ENCODE data around the gene CYP26B1. TPM values are rescaled to one million over a fixed set of nuclear protein-coding genes. Genes with fewer than 3 reads are reported as not detected.

CYP26B1 gene
- total and polyA plus RNA-seq, 4 donors, result 1.4 to 12.9 (median 5.4) TPM

DNA sequence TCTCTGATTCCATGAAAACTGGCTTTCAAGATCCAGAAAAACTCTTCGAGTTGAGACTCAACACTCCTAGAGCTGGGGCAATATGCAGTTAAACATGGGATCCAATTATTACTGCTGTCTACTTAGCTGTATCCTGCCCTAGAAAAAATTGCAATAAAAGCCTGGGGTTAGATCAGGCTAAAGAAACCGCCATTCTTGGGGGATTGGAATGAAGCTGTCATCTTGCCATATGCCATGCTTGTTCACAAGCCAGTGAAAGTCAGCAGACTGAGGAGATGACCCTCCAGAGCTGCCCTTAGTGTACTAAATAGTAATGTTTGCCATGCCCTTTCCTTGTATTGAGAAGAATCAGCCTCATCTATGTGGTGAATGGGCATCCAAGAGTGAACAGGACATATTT, 30.9 kb upstream of the CYP26B1 start:
- intact Hi-C loops (cut with DNase I), result loop anchor here in 1 of 2 donors (10.0 kb wide), 1 partner anchor 396 kb away; no protein-coding TSS in a partner anchor
- Histone ChIP-seq H3K36me3 (ENCODE audit: control insufficient read depth in 1 of 2, insufficient read depth in 2 of 2, low read length in 1 of 2) (peaks cover 4 to 8% of the 10 kb centered on the region in 2 donors), H3K27ac (ENCODE audit: low read depth in 1 of 2, low read length in 2 of 2) (no peak overlapping the region), H3K4me1 (ENCODE audit: control insufficient read depth in 1 of 2, insufficient read depth in 2 of 2, low read length in 2 of 2) (no peaks in the 10 kb centered on the region), H3K9me3 (ENCODE audit: control insufficient read depth, low read length) (no peaks in the 10 kb centered on the region), H3K27me3 (ENCODE audit: control insufficient read depth in 1 of 2, insufficient read depth in 2 of 2, low read length in 1 of 2) (no peaks in the 10 kb centered on the region), H3K4me3 (ENCODE audit: low read length in 2 of 2) (no peak overlapping the region)
- ATAC-seq (ENCODE audit: low FRiP score), result no peak
- no peak for DNase-seq
- WGBS, 2 donors, result 95 to 99% methylated on average over 2 of the region's 2 CpGs

DNA sequence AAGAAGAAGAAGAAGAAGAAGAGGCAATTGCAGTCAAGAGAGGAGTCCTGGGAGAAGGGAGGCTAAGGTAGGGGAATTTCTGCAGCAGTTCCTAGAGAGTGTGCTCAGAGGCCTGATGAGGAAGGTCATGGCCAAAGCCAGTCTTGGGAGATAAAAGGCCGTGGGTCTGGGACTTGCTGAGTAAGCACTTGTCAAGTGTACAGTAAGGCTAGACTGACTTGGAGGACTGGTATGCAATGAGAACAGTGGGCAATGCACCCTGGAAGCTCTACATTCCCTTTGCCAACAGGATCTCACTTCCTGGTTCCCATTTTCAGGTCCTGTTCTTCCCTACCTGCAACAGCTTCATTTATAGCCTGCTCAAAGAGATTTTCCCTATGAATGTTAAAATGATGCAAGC, 28.6 kb upstream of the CYP26B1 start:
- ATAC-seq (ENCODE audit: low FRiP score) (no peak), DNase-seq (no peak)
- Histone ChIP-seq H3K27me3 (ENCODE audit: control insufficient read depth in 1 of 2, insufficient read depth in 2 of 2, low read length in 1 of 2) (no peaks in the 10 kb centered on the region), H3K36me3 (ENCODE audit: control insufficient read depth in 1 of 2, insufficient read depth in 2 of 2, low read length in 1 of 2) (peaks cover 4 to 8% of the 10 kb centered on the region in 2 donors), H3K4me3 (ENCODE audit: low read length in 2 of 2) (no peak overlapping the region), H3K9me3 (ENCODE audit: control insufficient read depth, low read length) (no peaks in the 10 kb centered on the region), H3K4me1 (ENCODE audit: control insufficient read depth in 1 of 2, insufficient read depth in 2 of 2, low read length in 2 of 2) (no peaks in the 10 kb centered on the region), H3K27ac (ENCODE audit: low read depth in 1 of 2, low read length in 2 of 2) (no peak overlapping the region)
- intact Hi-C loops (cut with DNase I), result loop anchor here in 1 of 2 donors (10.0 kb wide), 1 partner anchor 399 kb away; no protein-coding TSS in a partner anchor
- 69 to 73% methylated on average over 1 of the region's 1 CpG for WGBS, 2 donors

DNA sequence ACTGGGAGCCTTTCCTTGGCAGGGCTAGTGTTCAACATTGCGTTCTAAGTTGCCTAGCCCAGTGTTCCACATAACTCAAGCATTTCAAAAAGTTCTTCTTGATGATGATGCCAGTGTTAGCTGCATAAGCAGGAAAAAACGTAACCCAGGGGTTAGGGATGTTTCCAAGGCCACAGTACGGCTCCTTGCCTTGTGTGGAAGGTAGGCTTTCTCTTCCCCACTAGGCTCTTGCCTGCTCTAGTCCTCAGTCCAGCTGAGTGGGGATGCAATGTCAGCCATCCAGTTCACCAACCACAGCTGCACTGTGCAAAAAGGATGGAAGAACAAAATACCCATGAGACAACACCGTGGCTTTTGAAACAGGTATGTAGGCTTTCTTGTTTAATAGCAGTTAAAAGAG, 28.0 kb upstream of the CYP26B1 start:
- H3K36me3 ChIP-seq (ENCODE audit: control insufficient read depth in 1 of 2, insufficient read depth in 2 of 2, low read length in 1 of 2), result peaks cover 4 to 8% of the 10 kb centered on the region in 2 donors
- H3K27me3 ChIP-seq (ENCODE audit: control insufficient read depth in 1 of 2, insufficient read depth in 2 of 2, low read length in 1 of 2), result no peaks in the 10 kb centered on the region
- no peaks in the 10 kb centered on the region for H3K4me1 ChIP-seq (ENCODE audit: control insufficient read depth in 1 of 2, insufficient read depth in 2 of 2, low read length in 2 of 2)
- H3K9me3 ChIP-seq (ENCODE audit: control insufficient read depth, low read length), result no peaks in the 10 kb centered on the region
- WGBS, 2 donors, result 91 to 92% methylated on average over 4 of the region's 4 CpGs
- ATAC-seq (ENCODE audit: low FRiP score), result no peak
- intact Hi-C loops (cut with DNase I), result loop anchor here in 1 of 2 donors (10.0 kb wide), 1 partner anchor 399 kb away; no protein-coding TSS in a partner anchor
- H3K27ac ChIP-seq (ENCODE audit: low read depth in 1 of 2, low read length in 2 of 2), result no peak overlapping the region
- H3K4me3 ChIP-seq (ENCODE audit: low read length in 2 of 2), result no peak overlapping the region
- no peak for DNase-seq

DNA sequence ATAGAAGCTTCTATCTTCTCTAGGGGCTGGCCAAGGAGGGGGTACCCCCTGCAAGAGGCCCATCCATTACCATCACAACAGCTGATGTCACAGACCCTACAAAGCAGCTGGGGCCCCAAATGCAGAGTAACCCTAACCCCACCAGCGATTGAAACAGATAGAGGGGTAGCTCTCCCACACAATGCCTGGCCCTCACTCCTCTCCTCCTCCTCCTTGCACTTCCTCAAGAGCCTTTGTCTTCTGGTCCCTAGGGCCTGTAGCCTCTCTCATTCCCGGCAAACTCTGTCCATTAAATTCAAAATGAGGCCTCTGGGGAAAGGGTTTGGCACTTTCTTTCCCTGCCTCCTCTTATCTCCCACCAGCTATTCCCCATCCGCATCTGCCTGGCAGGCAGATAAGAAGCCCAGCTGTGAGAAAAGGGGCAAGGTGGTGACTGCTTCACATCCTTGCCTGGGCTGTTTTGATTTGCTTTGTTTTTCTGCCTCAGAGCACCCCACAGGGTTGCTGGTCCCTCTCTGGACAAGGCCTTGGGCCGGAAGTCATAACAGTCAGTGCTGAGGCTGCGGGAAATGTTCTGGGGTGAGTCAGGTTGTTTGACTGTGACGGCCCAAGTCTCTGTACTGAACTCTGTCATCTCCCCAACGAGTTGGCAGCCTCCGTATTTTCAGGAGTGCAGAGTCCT, 26.1 kb upstream of the CYP26B1 start:
- H3K4me1 ChIP-seq (ENCODE audit: control insufficient read depth in 1 of 2, insufficient read depth in 2 of 2, low read length in 2 of 2), result no peaks in the 10 kb centered on the region
- H3K27ac ChIP-seq (ENCODE audit: low read depth in 1 of 2, low read length in 2 of 2), result no peak overlapping the region
- H3K27me3 ChIP-seq (ENCODE audit: control insufficient read depth in 1 of 2, insufficient read depth in 2 of 2, low read length in 1 of 2), result no peaks in the 10 kb centered on the region
- WGBS, 2 donors, result 54 to 61% methylated on average over 8 of the region's 8 CpGs
- DNase-seq, result no peak
- no peak overlapping the region for H3K4me3 ChIP-seq (ENCODE audit: low read length in 2 of 2)
- peak; percentile 29 for ATAC-seq (ENCODE audit: low FRiP score)
- intact Hi-C loops (cut with DNase I), result loop anchor here in 1 of 2 donors (10.0 kb wide), 1 partner anchor 401 kb away; no protein-coding TSS in a partner anchor
- H3K9me3 ChIP-seq (ENCODE audit: control insufficient read depth, low read length), result no peaks in the 10 kb centered on the region
- H3K36me3 ChIP-seq (ENCODE audit: control insufficient read depth in 1 of 2, insufficient read depth in 2 of 2, low read length in 1 of 2), result peaks cover 4% of the 10 kb centered on the region in 2 donors

DNA sequence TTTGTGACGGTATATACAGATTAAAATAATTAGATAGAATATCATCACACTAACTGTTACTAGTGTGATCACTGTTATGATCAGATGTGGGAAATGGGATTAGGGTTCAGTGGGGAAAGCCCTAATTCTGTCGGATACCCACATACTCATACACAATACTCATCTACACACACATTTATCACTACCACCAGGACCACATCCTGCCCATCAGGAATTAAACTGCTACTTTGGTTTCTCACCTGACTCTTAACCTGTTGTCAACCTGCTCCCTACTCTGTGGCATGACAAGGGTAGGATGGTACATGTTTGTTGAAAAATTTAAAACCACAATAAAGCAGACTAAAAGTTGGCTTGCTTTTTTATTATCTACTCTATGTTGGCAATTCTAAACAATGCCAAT, 24.8 kb upstream of the CYP26B1 start:
- no peak for ATAC-seq (ENCODE audit: low FRiP score)
- H3K9me3 ChIP-seq (ENCODE audit: control insufficient read depth, low read length), result no peaks in the 10 kb centered on the region
- H3K27ac ChIP-seq (ENCODE audit: low read depth in 1 of 2, low read length in 2 of 2), result no peak overlapping the region
- DNase-seq, result no peak
- 95 to 97% methylated on average over 2 of the region's 2 CpGs for WGBS, 2 donors
- H3K4me3 ChIP-seq (ENCODE audit: low read length in 2 of 2), result no peak overlapping the region
- peaks cover 0 to 3% of the 10 kb centered on the region in 2 donors for H3K36me3 ChIP-seq (ENCODE audit: control insufficient read depth in 1 of 2, insufficient read depth in 2 of 2, low read length in 1 of 2)
- H3K27me3 ChIP-seq (ENCODE audit: control insufficient read depth in 1 of 2, insufficient read depth in 2 of 2, low read length in 1 of 2), result no peaks in the 10 kb centered on the region
- intact Hi-C loops (cut with DNase I), result loop anchor here in 1 of 2 donors (10.0 kb wide), 1 partner anchor 402 kb away; no protein-coding TSS in a partner anchor
- H3K4me1 ChIP-seq (ENCODE audit: control insufficient read depth in 1 of 2, insufficient read depth in 2 of 2, low read length in 2 of 2), result no peaks in the 10 kb centered on the region

DNA sequence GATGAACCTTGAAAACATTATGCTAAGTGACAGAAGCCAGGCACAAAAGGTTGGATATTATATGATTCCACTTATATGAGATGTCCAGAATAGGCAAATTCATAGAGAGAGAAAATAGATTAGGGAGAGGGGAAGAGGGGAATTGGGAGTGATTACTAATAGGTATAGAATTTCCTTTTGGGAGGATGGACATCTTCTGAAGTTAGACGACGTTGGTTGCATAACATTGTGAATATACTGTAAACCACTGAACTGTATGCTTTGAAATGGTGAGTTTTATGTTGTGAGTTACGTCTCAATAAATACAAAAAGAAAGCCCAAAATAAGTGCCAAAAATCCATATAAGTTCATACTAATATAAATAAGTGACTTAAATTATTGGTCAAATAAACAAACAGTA, 18.6 kb upstream of the CYP26B1 start:
- DNase-seq (no peak), ATAC-seq (ENCODE audit: low FRiP score) (no peak)
- H3K4me3 ChIP-seq (ENCODE audit: low read length in 2 of 2), result no peak overlapping the region
- H3K27me3 ChIP-seq (ENCODE audit: control insufficient read depth in 1 of 2, insufficient read depth in 2 of 2, low read length in 1 of 2), result no peaks in the 10 kb centered on the region
- 84 to 90% methylated on average over 3 of the region's 3 CpGs for WGBS, 2 donors
- H3K9me3 ChIP-seq (ENCODE audit: control insufficient read depth, low read length), result no peaks in the 10 kb centered on the region
- intact Hi-C loops (cut with DNase I), result no loop called here
- H3K27ac ChIP-seq (ENCODE audit: low read depth in 1 of 2, low read length in 2 of 2), result no peak overlapping the region
- no peaks in the 10 kb centered on the region for H3K4me1 ChIP-seq (ENCODE audit: control insufficient read depth in 1 of 2, insufficient read depth in 2 of 2, low read length in 2 of 2)
- no peaks in the 10 kb centered on the region for H3K36me3 ChIP-seq (ENCODE audit: control insufficient read depth in 1 of 2, insufficient read depth in 2 of 2, low read length in 1 of 2)

DNA sequence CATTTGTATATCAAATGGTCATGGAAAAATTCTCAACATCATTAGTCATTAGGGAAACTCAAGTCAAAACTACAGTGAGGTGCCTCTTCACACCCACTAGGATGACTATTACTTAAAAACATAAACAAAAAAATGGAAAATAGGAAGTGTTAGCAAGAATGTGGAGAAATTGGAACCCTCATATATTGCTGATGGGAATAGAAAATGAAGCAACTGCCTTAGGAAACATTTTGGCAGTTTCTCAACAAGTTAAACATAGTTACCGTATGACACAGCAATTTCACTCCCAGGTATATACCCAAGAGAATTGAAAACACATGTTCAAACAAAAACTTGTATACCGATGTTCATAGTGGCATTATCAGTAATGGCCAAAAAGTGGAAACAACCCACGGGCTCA, 18.1 kb upstream of the CYP26B1 start:
- 74 to 88% methylated on average over 3 of the region's 3 CpGs for WGBS, 2 donors
- H3K36me3 ChIP-seq (ENCODE audit: control insufficient read depth in 1 of 2, insufficient read depth in 2 of 2, low read length in 1 of 2), result no peaks in the 10 kb centered on the region

DNA sequence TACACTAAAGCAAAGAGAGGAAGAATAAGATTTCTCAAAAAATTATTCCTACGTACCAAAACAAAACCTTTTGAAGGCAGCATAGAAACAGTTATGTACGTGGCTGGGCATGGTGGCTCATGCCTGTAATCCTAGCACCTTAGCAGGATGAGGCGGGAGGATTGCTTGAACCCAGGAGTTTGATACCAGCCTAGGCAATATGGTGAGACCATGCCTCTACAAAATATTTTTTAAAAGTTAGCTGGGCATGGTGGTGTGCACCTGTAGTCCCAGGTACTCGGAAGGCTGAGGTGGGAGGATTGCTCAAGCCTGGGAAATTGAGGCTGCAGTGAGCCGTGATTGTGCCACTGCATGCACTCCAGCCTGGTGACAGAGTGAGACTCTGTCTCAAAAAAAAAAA, 14.9 kb upstream of the CYP26B1 start:
- no peaks in the 10 kb centered on the region for H3K9me3 ChIP-seq (ENCODE audit: control insufficient read depth, low read length)
- no peaks in the 10 kb centered on the region for H3K4me1 ChIP-seq (ENCODE audit: control insufficient read depth in 1 of 2, insufficient read depth in 2 of 2, low read length in 2 of 2)
- no peaks in the 10 kb centered on the region for H3K36me3 ChIP-seq (ENCODE audit: control insufficient read depth in 1 of 2, insufficient read depth in 2 of 2, low read length in 1 of 2)
- WGBS, 2 donors, result 86 to 92% methylated on average over 5 of the region's 5 CpGs
- no peak overlapping the region for H3K27ac ChIP-seq (ENCODE audit: low read depth in 1 of 2, low read length in 2 of 2)
- no peak for DNase-seq
- intact Hi-C loops (cut with DNase I), result no loop called here
- no peak overlapping the region for H3K4me3 ChIP-seq (ENCODE audit: low read length in 2 of 2)
- no peaks in the 10 kb centered on the region for H3K27me3 ChIP-seq (ENCODE audit: control insufficient read depth in 1 of 2, insufficient read depth in 2 of 2, low read length in 1 of 2)
- no peak for ATAC-seq (ENCODE audit: low FRiP score)

More for the DNA sequence above, 18.1 kb upstream of the CYP26B1 start:
- no peaks in the 10 kb centered on the region for H3K27me3 ChIP-seq (ENCODE audit: control insufficient read depth in 1 of 2, insufficient read depth in 2 of 2, low read length in 1 of 2)
- H3K4me3 ChIP-seq (ENCODE audit: low read length in 2 of 2), result no peak overlapping the region
- H3K4me1 ChIP-seq (ENCODE audit: control insufficient read depth in 1 of 2, insufficient read depth in 2 of 2, low read length in 2 of 2), result no peaks in the 10 kb centered on the region
- DNase-seq (no peak), ATAC-seq (ENCODE audit: low FRiP score) (no peak)
- no peaks in the 10 kb centered on the region for H3K9me3 ChIP-seq (ENCODE audit: control insufficient read depth, low read length)
- no peak overlapping the region for H3K27ac ChIP-seq (ENCODE audit: low read depth in 1 of 2, low read length in 2 of 2)
- intact Hi-C loops (cut with DNase I), result no loop called here

Data from aorta (tissue), 5 donors.